ENCODE measurements around the gene BLOC1S4.

DNA sequence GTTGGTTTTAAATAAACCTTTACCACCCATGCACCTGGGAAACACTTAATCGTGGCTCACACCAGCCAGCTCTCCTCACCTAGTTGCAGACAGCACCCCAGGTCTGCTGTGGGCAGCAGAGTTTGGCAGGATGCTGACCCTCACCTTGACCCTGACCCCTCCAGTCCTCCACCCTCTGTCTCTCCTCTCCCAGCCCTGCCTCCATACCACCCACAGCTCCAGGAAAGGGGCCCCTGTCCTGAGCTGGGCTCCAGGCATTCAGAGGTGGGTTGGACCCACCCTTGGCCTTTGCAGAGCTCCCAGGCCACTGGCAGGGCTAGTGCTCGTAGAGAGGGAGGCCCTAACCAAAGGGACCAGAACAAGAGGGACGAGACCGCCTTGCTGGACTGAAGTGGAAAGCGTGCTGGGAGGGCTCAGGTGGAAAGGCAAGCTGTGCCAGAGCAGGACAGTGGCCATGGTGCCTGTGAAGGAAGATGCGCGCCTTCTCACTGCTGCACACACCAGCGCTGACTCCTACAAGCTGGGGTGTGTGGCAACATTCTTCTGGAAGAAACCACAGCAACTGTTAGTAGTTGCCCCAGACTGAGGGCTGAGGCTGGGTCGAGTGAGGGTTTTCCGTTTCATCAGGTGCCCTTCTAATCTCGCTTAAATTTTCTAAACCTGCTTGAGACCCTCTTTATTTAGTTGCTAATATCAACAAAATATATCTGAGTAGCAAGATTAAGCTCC is 32.9 kb upstream of the BLOC1S4 start:
- TF ChIP-seq EZH2 (IDR thresholded peaks at IDR 0.05) (no peak), POLR2AphosphoS5 (IDR thresholded peaks at IDR 0.05; ENCODE audit: borderline replicate concordance, low read depth, low read length) (no peak)

All from SK-N-MC (cell line).